ENCODE measurements around the gene BRD3OS. TPM values are rescaled to one million over a fixed set of nuclear protein-coding genes. Genes with fewer than 3 reads are reported as not detected.

The BRD3OS gene
- total and polyA plus RNA-seq, 2 of the 13 experiments (the other 11 are each of a cell fraction or from before 2014, with no cell fraction given) = 4.9 to 5.7 TPM

DNA sequence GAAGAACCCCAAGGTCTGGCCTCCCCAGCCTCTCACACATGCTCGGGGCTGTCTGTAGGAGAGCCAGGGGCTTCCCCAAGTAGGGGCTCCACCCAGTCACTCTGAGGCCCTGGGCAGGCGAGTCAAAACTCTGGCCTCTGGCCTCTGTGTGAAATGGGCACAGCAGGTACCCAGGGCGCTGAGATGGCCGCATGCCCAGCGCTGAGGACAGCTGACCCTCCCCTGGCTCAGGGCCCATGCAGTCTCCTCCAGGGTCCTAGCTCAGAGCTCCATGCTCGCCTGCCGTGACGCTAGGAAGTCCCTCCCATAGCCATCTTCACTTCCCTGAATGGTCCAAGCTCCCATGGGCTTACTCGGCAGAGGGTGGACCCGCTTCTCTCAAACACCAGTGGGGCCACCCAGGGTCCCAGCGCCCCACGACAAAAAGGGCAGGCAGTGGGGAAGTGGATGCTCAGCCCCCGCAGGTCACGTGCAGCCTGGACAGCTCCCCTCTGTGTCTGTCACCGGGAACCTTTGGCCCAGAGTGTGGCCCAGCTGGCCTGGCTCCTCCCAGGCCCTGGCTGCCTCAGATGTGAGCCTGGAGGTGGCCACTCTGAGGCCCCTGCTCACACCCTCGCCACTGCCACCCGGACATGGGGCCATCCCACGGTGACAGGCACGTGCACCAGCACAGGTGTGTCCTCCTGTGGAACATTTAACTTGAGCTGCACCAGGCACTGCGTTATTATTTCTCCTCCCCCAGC is 21.0 kb upstream of the BRD3OS start (continued):
- TF ChIP-seq, protein P1, sequence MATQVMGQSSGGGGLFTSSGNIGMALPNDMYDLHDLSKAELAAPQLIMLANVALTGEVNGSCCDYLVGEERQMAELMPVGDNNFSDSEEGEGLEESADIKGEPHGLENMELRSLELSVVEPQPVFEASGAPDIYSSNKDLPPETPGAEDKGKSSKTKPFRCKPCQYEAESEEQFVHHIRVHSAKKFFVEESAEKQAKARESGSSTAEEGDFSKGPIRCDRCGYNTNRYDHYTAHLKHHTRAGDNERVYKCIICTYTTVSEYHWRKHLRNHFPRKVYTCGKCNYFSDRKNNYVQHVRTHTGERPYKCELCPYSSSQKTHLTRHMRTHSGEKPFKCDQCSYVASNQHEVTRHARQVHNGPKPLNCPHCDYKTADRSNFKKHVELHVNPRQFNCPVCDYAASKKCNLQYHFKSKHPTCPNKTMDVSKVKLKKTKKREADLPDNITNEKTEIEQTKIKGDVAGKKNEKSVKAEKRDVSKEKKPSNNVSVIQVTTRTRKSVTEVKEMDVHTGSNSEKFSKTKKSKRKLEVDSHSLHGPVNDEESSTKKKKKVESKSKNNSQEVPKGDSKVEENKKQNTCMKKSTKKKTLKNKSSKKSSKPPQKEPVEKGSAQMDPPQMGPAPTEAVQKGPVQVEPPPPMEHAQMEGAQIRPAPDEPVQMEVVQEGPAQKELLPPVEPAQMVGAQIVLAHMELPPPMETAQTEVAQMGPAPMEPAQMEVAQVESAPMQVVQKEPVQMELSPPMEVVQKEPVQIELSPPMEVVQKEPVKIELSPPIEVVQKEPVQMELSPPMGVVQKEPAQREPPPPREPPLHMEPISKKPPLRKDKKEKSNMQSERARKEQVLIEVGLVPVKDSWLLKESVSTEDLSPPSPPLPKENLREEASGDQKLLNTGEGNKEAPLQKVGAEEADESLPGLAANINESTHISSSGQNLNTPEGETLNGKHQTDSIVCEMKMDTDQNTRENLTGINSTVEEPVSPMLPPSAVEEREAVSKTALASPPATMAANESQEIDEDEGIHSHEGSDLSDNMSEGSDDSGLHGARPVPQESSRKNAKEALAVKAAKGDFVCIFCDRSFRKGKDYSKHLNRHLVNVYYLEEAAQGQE (IDR thresholded peaks at IDR 0.05; ENCODE audit: borderline replicate concordance in 1 of 2, low read depth in 1 of 2, low read length in 2 of 2) = peak; percentile 30 to 82
- TF ChIP-seq ZNF354B (CRISPR knock-in tag; IDR thresholded peaks at IDR 0.05) = no peak
- TF ChIP-seq KLF9 (CRISPR knock-in tag; IDR thresholded peaks at IDR 0.05; ENCODE audit: low read depth) = no peak
- TF ChIP-seq HHEX (CRISPR knock-in tag; IDR thresholded peaks at IDR 0.05) = no peak
- TF ChIP-seq PCBP2 (optimal IDR thresholded peaks at IDR 0.05; ENCODE audit: low read depth, low read length, poor library complexity, severe bottlenecking) = no peak
- TF ChIP-seq NCOA5 (CRISPR knock-in tag; IDR thresholded peaks at IDR 0.05) = no peak
- TF ChIP-seq, protein P2, sequence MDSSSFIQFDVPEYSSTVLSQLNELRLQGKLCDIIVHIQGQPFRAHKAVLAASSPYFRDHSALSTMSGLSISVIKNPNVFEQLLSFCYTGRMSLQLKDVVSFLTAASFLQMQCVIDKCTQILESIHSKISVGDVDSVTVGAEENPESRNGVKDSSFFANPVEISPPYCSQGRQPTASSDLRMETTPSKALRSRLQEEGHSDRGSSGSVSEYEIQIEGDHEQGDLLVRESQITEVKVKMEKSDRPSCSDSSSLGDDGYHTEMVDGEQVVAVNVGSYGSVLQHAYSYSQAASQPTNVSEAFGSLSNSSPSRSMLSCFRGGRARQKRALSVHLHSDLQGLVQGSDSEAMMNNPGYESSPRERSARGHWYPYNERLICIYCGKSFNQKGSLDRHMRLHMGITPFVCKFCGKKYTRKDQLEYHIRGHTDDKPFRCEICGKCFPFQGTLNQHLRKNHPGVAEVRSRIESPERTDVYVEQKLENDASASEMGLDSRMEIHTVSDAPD (CRISPR knock-in tag; IDR thresholded peaks at IDR 0.05) = no peak
- TF ChIP-seq TBX2 (CRISPR knock-in tag; IDR thresholded peaks at IDR 0.05; ENCODE audit: borderline replicate concordance) = peak; percentile 23; the same call in 1 of the 2 replicates
- TF ChIP-seq, protein P3, sequence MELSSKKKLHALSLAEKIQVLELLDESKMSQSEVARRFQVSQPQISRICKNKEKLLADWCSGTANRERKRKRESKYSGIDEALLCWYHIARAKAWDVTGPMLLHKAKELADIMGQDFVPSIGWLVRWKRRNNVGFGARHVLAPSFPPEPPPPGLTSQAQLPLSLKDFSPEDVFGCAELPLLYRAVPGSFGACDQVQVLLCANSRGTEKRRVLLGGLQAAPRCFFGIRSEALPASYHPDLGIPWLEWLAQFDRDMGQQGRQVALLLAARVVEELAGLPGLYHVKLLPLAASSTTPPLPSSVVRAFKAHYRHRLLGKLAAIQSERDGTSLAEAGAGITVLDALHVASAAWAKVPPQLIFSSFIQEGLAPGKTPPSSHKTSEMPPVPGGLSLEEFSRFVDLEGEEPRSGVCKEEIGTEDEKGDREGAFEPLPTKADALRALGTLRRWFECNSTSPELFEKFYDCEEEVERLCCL (CRISPR knock-in tag; IDR thresholded peaks at IDR 0.05; ENCODE audit: borderline replicate concordance) = no peak
- TF ChIP-seq, protein P4, sequence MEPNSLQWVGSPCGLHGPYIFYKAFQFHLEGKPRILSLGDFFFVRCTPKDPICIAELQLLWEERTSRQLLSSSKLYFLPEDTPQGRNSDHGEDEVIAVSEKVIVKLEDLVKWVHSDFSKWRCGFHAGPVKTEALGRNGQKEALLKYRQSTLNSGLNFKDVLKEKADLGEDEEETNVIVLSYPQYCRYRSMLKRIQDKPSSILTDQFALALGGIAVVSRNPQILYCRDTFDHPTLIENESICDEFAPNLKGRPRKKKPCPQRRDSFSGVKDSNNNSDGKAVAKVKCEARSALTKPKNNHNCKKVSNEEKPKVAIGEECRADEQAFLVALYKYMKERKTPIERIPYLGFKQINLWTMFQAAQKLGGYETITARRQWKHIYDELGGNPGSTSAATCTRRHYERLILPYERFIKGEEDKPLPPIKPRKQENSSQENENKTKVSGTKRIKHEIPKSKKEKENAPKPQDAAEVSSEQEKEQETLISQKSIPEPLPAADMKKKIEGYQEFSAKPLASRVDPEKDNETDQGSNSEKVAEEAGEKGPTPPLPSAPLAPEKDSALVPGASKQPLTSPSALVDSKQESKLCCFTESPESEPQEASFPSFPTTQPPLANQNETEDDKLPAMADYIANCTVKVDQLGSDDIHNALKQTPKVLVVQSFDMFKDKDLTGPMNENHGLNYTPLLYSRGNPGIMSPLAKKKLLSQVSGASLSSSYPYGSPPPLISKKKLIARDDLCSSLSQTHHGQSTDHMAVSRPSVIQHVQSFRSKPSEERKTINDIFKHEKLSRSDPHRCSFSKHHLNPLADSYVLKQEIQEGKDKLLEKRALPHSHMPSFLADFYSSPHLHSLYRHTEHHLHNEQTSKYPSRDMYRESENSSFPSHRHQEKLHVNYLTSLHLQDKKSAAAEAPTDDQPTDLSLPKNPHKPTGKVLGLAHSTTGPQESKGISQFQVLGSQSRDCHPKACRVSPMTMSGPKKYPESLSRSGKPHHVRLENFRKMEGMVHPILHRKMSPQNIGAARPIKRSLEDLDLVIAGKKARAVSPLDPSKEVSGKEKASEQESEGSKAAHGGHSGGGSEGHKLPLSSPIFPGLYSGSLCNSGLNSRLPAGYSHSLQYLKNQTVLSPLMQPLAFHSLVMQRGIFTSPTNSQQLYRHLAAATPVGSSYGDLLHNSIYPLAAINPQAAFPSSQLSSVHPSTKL (CRISPR knock-in tag; IDR thresholded peaks at IDR 0.05) = no peak
- 0 out of 2 replicates have a peak, but pooled peaks have one; percentile 34 for TF ChIP-seq SP5 (CRISPR knock-in tag; IDR thresholded peaks at IDR 0.05; ENCODE audit: borderline replicate concordance, low read depth)
- TF ChIP-seq SOX6 (IDR thresholded peaks at IDR 0.05) = no peak
- 0 out of 2 replicates have a peak, but pooled peaks have one; percentile 7 for TF ChIP-seq SOX6 (CRISPR knock-in tag; IDR thresholded peaks at IDR 0.05)
- no peak for TF ChIP-seq NFE2L1 (CRISPR knock-in tag; IDR thresholded peaks at IDR 0.05; ENCODE audit: borderline replicate concordance)
- TF ChIP-seq NAIF1 (CRISPR knock-in tag; IDR thresholded peaks at IDR 0.05; ENCODE audit: borderline replicate concordance) = no peak
- no peak for TF ChIP-seq ZBTB7B (CRISPR knock-in tag; IDR thresholded peaks at IDR 0.05)
- no peak for TF ChIP-seq SP140L (CRISPR knock-in tag; IDR thresholded peaks at IDR 0.05; ENCODE audit: borderline replicate concordance)
- TF ChIP-seq SATB2 (CRISPR knock-in tag; IDR thresholded peaks at IDR 0.05) = no peak
- no peak for TF ChIP-seq IKZF4 (CRISPR knock-in tag; IDR thresholded peaks at IDR 0.05; ENCODE audit: borderline replicate concordance, low read depth, not compliant biosample characterization)
- TF ChIP-seq ZNF629 (CRISPR knock-in tag; conservative IDR thresholded peaks at IDR 0.05) = no peak
